Effector CD4-positive, alpha-beta T cell (primary cell): ENCODE data around the gene SPTAN1.

ENCODE experiments used
- DNase-seq: peaks from one replicate; pipeline ENCODE4 v3.0.0-alpha.2; 2020

SPTAN1 gene

DNA sequence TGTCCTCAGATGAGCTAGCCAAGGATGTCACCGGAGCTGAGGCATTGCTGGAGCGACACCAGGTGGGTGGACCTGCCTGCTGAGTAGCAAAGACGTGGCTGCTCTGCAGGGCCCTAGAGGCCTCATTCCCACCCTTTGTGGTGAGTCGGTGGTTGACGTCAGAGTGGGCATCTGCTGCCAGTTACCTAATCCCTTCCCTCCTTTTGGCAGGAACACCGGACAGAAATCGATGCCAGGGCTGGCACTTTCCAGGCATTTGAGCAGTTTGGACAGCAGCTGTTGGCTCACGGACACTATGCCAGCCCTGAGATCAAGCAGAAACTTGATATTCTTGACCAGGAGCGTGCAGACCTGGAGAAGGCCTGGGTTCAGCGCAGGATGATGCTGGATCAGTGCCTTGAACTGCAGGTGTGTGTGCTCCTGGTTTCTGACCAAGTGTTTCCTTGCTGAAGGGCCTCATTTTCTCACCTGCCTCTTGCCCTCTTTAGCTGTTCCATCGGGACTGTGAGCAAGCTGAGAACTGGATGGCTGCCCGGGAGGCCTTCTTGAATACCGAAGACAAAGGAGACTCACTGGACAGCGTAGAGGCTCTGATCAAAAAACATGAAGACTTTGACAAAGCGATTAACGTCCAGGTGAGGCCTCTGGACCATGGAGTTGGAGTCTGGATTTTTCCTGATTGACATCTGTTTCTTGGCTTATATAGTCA is 55.4 kb downstream of the SPTAN1 start:
- DNase-seq = no peak

DNA sequence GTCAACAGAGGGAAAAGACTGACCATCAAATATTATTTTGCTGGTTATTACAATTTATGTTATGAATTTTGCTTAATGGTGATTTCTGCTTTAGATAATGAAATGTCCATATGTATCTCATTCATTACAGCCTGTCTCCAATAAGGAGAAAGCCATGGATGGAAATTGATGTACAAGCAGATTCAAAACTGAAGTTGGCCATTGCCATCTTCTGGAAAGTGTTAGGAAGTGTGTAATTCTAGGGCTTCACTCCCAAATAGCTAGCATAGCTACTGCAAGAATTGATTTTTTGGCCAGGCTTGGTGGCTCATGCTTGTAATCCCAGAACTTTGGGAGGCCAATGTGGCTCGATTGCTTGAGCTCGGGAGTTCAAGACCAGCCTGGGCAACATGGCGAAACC is 58.5 kb downstream of the SPTAN1 start:
- DNase-seq = no peak

DNA sequence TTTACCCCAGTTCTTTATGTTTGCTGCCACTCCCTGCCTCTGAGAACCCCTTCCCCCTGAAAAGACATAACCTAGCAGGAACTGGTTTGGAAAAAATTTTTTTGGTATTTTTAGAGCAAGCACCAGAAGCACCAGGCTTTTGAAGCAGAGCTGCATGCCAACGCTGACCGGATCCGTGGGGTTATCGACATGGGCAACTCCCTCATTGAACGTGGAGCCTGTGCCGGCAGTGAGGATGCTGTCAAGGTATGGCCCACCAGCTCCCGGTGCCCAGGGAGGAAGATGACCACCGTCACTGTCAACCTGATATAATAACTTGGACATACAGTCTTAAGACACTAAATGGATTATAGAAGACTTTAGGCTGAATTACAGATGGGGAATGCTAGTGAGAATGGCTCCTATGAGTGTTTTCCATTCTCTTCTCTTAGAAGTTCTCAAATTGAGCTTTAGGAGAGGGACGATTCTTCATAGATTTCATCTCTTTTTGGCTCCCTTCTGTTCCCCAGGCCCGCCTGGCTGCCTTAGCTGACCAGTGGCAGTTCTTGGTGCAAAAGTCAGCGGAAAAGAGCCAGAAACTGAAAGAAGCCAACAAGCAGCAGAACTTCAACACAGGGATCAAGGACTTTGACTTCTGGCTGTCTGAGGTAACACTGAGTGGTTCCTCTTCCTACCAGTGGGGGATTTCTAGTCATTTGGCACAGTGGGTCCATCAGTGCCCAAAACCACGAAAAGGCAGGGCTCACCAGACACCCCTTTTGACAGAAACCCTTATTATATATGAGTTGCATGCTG is 59.4 kb downstream of the SPTAN1 start:
- DNase-seq = no peak

DNA sequence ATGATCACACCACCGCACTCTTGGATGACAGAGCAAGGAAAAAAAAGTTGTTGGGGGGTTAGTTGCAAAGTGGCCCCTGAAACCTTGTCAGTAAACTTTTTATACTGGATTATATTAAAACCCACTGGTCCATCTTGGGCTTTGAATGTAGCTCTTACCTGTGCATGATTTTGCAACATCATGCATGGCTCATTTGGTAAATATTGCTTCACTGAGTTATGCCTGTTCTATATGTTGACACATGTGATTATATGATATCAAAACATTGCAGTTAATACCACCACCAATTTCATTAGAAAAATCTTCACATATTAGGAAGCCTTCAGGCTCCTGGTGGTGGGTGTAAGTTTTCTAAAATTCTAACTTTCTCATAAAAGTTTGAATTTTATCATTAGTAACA is 62.3 kb downstream of the SPTAN1 start:
- no peak for DNase-seq

DNA sequence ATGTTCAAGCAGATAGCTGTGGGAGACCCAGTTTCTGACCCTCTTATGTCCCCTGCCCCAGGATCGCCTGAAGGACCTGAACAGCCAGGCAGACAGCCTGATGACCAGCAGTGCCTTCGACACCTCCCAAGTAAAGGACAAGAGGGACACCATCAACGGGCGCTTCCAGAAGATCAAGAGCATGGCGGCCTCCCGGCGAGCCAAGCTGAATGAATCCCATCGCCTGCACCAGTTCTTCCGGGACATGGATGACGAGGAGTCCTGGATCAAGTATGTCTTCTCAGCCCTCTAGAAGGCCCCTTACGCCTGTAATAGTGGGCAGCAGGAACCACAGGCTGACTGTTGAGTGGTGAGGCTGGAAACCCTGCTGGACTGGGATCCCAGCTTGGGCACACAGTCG is 63.2 kb downstream of the SPTAN1 start:
- no peak for DNase-seq

DNA sequence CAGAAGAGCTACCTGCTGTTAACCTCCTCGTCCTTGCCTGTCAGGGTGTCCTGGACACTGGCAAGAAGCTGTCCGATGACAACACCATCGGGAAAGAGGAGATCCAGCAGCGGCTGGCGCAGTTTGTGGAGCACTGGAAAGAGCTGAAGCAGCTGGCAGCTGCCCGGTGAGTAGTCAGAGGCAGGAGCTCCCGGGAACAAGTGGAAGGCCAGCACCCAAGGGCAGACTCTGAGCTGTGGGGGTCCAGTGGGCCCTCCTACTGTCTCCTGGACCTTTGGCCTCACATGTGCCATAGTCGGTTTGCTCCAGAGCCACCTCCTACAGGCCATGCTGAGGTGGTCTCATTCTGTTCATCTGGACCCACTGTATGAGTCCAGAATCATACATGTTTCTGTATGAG is 65.6 kb downstream of the SPTAN1 start:
- no peak for DNase-seq

DNA sequence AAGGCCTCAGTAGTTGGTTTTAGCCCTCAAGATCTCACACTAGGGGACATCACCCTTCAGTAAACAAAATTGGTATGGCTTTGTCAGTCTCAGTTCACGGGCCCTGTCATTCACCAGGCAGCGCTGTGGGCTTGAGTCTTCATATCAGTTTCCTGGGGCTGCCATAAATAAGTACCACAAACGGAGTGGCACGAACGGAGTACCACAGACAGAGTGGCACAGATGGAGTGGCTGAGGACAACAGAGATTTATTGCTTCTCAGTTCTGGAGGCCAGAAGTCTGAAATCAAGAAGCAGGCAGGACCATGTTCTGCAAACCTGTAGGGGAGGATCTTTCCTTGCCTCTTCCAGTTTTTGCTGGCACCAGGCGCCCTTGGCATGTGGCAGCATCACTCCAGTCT is 66.7 kb downstream of the SPTAN1 start:
- DNase-seq = no peak

DNA sequence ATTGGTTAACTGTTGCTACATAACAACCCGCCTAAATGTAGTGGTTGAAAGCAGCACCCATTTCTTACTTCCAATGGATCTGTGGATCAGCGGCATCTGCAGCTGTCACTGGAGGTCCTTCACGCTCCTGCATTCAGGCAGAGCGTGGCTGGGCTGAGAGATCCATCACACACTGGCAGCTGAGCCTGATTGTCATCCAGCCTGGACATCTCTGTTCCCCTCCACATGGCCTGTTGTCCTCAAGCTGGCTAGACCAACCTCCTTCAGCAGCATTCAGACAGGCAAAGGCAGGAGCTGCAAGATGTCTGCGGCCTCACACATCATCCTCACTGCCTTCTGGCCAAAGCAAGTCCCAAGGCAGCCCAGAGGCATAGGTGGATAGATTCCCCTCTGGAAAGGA is 67.4 kb downstream of the SPTAN1 start:
- DNase-seq = no peak

DNA sequence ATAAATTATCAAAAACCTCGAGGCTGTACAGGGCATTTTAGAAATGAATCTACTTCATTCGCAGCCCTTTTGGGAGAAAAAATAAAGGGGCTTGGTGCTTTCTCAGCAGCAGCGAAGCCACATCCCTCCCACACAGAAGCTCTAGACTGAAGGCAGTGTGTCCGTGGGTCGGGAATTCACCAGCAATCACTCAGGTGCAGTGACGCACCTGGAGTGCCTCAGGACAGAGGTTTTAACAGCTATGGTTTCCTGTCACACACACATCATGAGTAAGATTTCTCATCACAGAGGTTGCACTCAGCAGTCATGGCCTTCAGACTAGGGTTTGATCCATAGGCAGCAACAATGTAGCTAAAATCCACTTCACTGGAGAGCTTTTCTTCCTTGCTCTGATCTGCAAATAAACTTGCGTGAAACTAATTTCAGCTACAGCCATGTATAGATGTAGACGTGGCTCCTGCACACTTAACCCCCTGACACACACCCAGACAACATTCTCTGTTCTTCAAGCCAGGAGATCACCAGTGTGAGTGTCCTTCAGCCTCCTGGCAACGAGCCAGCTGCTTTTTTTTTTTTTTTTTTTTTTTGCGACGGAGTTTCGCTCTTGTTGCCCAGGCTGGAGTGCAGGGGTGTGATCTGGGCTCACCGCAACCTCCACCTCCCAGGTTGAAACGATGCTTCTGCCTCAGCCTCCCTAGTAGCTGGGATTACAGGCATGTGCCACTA is 69.5 kb downstream of the SPTAN1 start:
- DNase-seq = no peak

DNA sequence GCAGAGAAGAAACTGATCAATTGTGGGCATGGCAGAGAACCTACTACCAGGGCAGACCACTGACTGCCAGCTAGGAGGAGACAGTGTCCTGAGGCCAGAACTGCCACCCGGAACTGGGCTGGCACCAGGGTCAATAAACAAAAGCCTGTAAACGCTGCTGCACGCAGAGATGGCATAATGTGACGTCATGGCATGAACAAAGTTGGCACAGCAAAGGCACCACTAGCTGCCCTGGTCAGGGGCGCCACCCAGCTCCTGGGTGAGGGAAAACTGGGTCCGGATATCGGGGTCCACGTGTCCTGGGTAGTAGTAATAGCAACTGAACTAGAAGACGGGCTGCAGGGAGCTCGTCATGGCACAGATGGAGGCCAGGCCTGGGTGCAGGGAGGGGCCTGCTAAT is 72.2 kb downstream of the SPTAN1 start:
- no peak for DNase-seq

DNA sequence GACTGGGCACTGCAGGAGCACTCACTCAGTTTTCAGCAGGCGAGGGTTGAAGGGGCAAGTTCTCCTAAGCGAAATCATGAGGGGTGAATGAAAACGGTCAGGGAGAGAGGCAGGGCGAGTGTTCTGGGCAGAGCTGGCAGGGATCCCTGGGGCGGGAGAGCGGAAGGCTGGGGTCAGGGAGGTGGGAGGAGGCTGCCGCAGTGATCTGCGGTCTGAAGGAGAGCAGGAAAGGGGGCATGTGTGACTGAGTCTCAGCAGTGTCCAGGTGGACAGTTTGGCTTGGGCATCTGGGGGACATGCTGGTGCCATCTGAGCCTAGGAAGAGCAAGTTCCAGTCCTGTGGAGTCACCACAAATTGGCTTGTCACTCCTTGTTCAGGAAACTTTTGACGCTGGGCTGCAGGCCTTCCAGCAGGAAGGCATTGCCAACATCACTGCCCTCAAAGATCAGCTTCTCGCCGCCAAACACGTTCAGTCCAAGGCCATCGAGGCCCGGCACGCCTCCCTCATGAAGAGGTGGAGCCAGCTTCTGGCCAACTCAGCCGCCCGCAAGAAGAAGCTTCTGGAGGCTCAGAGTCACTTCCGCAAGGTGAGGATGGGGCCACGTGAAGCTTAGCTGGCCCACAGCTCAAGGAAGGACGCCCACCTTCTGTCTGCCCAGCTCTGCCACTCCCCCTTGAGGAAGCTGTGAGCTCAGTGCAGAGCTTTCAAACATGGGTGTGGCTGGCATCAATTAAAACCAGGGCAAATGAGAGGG is 73.2 kb downstream of the SPTAN1 start:
- DNase-seq = no peak

DNA sequence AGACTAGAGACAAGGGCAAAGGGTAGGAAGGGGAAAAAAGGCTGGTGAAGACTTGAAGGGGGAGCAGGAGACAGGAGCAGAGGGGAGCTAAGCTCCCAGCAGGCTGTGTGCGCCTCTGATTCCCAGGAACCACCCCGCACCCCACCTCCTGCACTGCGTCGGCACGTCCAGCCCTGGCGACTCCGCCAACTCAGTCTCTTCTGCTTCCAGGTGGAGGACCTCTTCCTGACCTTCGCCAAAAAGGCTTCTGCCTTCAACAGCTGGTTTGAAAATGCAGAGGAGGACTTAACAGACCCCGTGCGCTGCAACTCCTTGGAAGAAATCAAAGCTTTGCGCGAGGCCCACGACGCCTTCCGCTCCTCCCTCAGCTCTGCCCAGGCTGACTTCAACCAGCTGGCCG is 73.8 kb downstream of the SPTAN1 start:
- no peak for DNase-seq

DNA sequence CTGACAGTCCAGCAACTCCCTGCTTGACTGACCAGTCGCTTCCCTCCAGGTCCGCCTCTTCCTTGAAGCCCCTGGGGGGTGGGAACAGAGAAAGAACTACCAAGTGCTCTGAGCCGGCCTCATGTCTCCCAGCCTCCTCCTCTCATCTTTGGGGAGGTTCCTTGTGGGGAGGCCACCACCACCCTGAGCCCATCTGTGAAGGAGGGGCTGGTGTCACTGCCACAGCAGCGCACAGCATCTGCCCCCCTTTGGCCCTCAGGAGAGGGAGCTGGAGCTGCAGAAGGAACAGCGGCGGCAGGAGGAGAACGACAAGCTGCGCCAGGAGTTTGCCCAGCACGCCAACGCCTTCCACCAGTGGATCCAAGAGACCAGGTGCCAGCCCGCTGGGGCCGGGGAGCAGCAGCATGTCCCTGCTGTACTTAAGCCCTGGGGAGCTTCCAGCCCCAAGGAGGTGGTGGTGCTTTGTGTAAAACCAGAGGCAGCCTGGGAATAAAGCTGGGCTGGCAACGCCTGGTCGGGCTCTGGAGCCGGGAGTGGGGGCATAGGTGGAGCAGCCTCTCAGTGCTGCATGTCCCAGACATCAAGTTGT is 74.8 kb downstream of the SPTAN1 start:
- no peak for DNase-seq

DNA sequence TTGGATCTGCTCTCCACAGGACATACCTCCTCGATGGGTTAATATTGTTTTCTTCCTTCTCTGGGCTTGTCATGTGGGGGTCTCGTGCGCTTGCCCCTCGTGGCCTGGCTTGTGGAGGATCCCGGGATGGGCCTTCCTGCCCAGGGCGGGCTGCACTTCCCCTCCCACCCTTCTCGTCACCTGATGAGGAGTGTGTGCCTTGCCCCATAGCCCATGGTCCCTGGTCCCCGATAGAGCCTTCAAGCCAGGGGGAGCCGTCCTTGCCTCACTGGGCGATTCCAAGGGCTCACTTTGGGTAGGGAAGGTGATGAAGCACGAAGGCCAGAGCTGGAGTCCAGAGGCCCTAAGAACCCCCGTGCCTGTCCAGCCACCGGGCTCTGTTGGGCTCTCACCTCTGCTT is 75.5 kb downstream of the SPTAN1 start:
- no peak for DNase-seq

DNA sequence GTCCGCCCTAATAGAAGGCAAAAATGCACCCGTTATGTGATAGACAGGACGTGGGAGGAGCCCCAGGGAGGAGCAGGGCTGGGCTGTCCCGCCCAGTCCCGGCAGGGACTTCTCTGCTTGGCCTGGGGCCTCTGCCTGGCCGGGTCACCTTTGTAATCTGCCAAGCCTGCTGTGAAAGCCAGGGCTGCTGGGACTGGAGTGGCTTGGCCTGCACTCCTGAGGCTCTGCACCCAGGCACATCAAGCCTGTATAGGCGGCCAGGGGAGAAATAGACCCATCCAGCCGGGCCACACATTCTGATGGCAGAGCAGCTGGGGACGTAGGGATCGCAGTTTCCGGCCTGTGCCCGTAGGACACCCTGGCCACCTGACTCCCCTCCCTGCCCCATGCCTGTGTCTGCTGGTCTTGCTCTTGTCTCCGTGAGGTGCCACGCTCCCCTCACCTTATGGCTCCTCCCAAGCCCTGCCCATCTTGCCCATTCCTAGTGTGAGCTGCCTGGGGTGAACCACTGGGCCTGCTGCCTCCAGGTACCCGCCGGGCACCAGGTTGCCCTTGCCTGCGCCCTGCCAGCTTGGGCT is 76.2 kb downstream of the SPTAN1 start:
- DNase-seq = no peak

DNA sequence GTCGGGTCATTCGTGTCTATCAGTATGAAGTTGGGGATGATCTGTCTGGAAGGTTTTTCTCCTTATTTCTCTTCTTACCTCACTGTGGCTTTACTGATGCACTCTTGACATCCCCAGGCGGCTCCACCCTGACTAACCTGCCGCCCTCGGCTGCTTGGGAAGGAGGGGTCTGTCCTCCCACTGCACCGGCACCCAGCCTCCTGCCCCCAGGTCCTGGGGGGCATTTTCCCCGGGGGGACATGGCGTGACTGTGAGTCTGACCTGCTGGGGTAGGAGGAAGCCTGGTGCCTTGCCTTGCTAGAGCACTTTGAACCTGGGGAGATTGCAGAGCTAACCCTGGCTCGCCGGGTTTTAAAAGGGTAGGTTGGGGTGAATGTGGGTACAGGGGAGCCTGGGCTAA is 76.7 kb downstream of the SPTAN1 start:
- DNase-seq = no peak

DNA sequence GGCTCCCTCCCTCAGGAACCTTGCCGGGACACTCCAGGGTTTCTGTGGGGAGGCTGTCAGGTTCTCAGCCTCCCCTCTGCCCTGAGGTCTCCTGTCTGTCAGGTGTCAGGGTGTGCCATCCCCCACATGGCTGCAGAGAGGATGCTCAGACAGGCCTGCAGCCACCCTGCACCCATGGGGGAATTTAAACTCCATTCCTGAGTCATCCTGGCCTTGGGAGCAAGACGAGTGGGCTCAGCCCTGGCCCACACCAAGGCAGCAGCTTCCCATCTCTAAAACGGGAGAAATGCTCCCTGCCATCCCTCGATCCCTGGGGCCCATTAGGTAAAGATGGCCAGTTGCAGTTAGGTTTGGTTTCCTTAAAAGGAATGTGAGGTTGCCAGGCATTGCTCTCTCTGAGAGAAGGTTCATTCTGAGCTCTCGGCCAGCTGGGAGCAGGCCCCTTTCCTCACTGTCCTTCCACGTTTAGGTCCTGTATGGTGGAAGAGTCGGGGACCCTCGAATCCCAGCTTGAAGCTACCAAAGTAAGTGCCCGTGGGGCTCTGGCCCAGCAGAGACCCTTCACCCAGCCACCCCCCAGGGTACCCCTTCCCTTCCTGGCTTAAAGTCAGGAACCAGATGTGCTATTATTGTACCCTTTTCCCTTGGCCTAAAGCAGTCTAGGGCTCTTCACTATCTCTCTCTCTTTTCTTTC is 77.6 kb downstream of the SPTAN1 start:
- no peak for DNase-seq

DNA sequence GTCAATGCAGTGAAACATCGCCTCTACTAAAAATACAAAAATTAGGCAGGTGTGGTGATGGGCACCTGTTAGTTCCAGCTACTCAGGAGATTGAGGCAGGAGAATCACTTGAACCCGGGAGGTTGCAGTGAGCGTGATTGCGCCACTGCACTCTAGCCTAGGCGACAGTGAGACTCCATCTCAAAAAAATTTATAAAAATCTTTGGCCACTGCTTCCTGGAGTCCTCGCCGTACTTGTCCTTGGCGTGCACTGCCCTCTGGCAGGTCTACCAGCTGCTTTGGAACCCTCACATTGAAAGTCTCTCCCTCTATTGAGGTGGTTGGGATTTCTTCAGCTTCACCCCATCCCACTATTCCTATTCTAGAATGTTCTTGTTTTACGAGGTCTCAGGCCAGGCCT is 79.2 kb downstream of the SPTAN1 start:
- DNase-seq = no peak

DNA sequence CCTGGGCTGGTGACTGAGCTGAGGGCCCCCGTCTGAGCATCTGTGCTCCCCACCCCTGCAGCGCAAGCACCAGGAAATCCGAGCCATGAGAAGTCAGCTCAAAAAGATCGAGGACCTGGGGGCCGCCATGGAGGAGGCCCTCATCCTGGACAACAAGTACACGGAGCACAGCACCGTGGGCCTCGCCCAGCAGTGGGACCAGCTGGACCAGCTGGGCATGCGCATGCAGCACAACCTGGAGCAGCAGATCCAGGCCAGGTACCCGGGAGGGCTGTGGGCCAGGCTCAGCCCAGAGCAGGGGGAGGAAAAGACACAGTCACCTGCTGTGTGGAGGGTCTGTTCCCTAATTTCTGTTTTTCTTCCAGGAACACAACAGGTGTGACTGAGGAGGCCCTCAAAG is 79.7 kb downstream of the SPTAN1 start:
- no peak for DNase-seq

DNA sequence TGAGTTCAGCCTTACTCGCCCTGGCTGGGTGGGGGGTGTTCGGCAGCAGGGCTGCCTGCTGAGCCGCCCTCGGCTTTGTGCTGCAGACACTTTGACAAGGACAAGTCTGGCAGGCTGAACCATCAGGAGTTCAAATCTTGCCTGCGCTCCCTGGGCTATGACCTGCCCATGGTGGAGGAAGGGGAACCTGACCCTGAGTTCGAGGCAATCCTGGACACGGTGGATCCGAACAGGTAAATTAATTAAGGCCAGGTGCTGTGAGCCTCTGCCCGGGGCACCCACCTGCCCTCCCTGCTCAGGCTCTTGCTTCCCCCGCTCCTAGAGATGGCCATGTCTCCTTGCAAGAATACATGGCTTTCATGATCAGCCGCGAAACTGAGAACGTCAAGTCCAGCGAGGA is 80.1 kb downstream of the SPTAN1 start:
- DNase-seq = no peak

DNA sequence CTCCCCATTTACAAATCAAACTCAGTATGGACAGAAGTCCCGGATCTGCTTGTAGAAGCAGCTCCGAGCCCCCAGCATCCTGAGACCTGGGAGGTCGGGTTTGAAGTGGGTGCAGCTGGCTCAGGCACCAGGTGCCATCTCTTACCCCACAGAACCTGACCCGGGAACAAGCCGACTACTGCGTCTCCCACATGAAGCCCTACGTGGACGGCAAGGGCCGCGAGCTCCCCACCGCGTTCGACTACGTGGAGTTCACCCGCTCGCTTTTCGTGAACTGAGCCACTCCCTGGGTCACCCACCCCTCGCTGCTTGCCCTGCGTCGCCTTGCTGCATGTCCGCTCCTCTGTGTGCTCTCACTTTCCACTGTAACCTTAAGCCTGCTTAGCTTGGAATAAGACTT is 80.7 kb downstream of the SPTAN1 start:
- no peak for DNase-seq

DNA sequence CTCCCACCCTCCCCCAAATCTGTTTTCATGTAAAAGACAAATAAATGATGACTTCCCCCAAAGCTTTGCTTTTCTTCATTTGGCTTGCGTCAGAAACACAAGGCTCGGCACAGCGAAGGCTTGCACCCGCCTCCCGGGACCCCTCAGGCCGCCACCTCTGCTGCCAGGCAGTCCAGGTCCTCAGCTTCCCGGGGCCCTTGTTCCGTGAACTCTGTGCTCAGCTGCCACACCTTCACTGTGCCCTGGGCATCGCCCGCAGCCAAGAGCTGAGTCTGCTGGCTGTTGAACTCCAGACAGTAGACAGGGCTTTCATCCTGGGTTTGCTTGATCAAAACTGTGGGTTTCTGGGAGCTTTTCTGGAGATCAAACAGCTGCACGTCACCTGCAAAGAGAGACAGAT is 81.2 kb downstream of the SPTAN1 start:
- DNase-seq = no peak
